Cardiac muscle cell (in vitro differentiated cells and primary cell): Measurements from ENCODE around the gene INAFM1. TPM values are rescaled to one million over a fixed set of nuclear protein-coding genes. Genes with fewer than 3 reads are reported as not detected.
A peak's percentile ranks its signal among the peaks of the same experiment; 100 is the strongest.

Source experiments
- DNase-seq, 2 donors: peaks; one replicate each; pipeline versions ENCODE4 v3.0.0 to v3.0.0-alpha.2; 2010 to 2017; ENCODE audit warnings: low read depth in 1 of 2, low spot score in 1 of 2
- H3K27ac ChIP-seq: fragments of 200-600 bp; sonication (generic); 2 replicates; pipeline ENCODE4 v1.5.1; 2016
- H3K27me3 ChIP-seq: fragments of 200-600 bp; sonication (generic); 2 replicates; pipeline ENCODE4 v1.6.0; 2016; ENCODE audit warnings: control low read depth
- H3K36me3 ChIP-seq: fragments of 200-600 bp; sonication (generic); 2 replicates; pipeline ENCODE4 v1.5.1; 2016; ENCODE audit warnings: control low read depth
- H3K4me1 ChIP-seq: fragments of 200-600 bp; sonication (generic); 2 replicates; pipeline ENCODE4 v1.8.1; 2017; ENCODE audit warnings: low read depth, mild to moderate bottlenecking, mixed run types
- H3K4me3 ChIP-seq: fragments of 200-600 bp; sonication (generic); 2 replicates; pipeline ENCODE4 v1.5.1; 2016; ENCODE audit warnings: mild to moderate bottlenecking
- H3K9me3 ChIP-seq: fragments of 200-600 bp; sonication (generic); 2 replicates; pipeline ENCODE4 v1.5.1; 2017; ENCODE audit warnings: low read depth, mild to moderate bottlenecking, control low read depth
- CTCF ChIP-seq: IDR thresholded peaks from 2 replicates; pipeline ENCODE4 v1.5.1; 2012; ENCODE audit warnings: low read depth, mild to moderate bottlenecking, low read length
- polyA plus RNA-seq: library from polyadenylated mRNA; unstranded; fragments of >200 nt; fragmentation: Nextera tagmentation; extraction: Ambion mirVana; gene quantifications from 2 replicates; pipeline ENCODE4 v1.2.1, GENCODE V29; 2016
- total RNA-seq: library from RNA; depleted of rRNA; stranded (reverse); fragments of >200 nt; gene quantifications from 2 replicates; pipeline ENCODE4 v1.2.3, GENCODE V29; 2016

Gene INAFM1
- total and polyA plus RNA-seq, 2 experiments from 2014 or later = 1.5 to 5.8 TPM

- Histone ChIP-seq H3K27me3 (no peaks in the 10 kb centered on the region), H3K27ac (no peak overlapping the region), H3K4me3 (no peak overlapping the region), H3K4me1 (no peaks in the 10 kb centered on the region), H3K36me3 (no peaks in the 10 kb centered on the region), H3K9me3 (no peaks in the 10 kb centered on the region)
- peak in 1 of 2 donors; percentile 52 for DNase-seq
- TF ChIP-seq CTCF = no peak
Observed at GRCh38 chr19:47310819-47311218, 36.1 kb downstream of the INAFM1 start.

- Histone ChIP-seq H3K4me3 (no peak overlapping the region), H3K4me1 (no peaks in the 10 kb centered on the region), H3K36me3 (no peaks in the 10 kb centered on the region), H3K9me3 (no peaks in the 10 kb centered on the region), H3K27me3 (no peaks in the 10 kb centered on the region), H3K27ac (no peak overlapping the region)
- DNase-seq = no peak
- TF ChIP-seq CTCF = no peak
Observed at GRCh38 chr19:47312366-47313006, 37.8 kb downstream of the INAFM1 start.

- no peak for TF ChIP-seq CTCF
- no peaks in the 10 kb centered on the region for H3K27me3 ChIP-seq
- no peaks in the 10 kb centered on the region for H3K9me3 ChIP-seq
- H3K36me3 ChIP-seq = no peaks in the 10 kb centered on the region
- H3K4me3 ChIP-seq = no peak overlapping the region
- H3K27ac ChIP-seq = no peak overlapping the region
- no peak for DNase-seq
- no peaks in the 10 kb centered on the region for H3K4me1 ChIP-seq
Observed at GRCh38 chr19:47313754-47314295, 39.1 kb downstream of the INAFM1 start.

- H3K4me3 ChIP-seq = no peak overlapping the region
- TF ChIP-seq CTCF = no peak
- H3K36me3 ChIP-seq = no peaks in the 10 kb centered on the region
- peak in 1 of 2 donors; percentile 94 for DNase-seq
- H3K4me1 ChIP-seq = no peaks in the 10 kb centered on the region
- no peaks in the 10 kb centered on the region for H3K9me3 ChIP-seq
- H3K27me3 ChIP-seq = no peaks in the 10 kb centered on the region
- H3K27ac ChIP-seq = no peak overlapping the region
Observed at GRCh38 chr19:47315125-47315821, 40.6 kb downstream of the INAFM1 start.

- no peak overlapping the region for H3K27ac ChIP-seq
- H3K4me1 ChIP-seq = no peaks in the 10 kb centered on the region
- no peak for TF ChIP-seq CTCF
- no peak for DNase-seq
- no peak overlapping the region for H3K4me3 ChIP-seq
- no peaks in the 10 kb centered on the region for H3K9me3 ChIP-seq
- H3K36me3 ChIP-seq = no peaks in the 10 kb centered on the region
- no peaks in the 10 kb centered on the region for H3K27me3 ChIP-seq
Observed at GRCh38 chr19:47316513-47316912, 41.8 kb downstream of the INAFM1 start.
